KMS-11 (cell line): ENCODE results near the gene EDDM13.
"Not testable (repeated sequence)": the region's sequence is repeated elsewhere in the genome, so short reads cannot be mapped to it uniquely, and the experiment has no call there.

Experiments used
- H2AFZ ChIP-seq: fragments of 200-600 bp; sonication (generic); 2 replicates; pipeline ENCODE4 v1.6.1; 2016; ENCODE audit warnings: antibody characterized with exemption, mixed run types, low read depth
- H3K27ac ChIP-seq: fragments of 200-600 bp; sonication (generic); 2 replicates; pipeline ENCODE4 v1.6.1; 2016; ENCODE audit warnings: mild to moderate bottlenecking, mixed run types
- H3K27me3 ChIP-seq: fragments of 200-600 bp; sonication (generic); 2 replicates; pipeline ENCODE4 v1.6.1; 2017; ENCODE audit warnings: mild to moderate bottlenecking, low read depth, mixed run types, moderate library complexity; ENCODE audit not compliant: insufficient read depth
- H3K36me3 ChIP-seq: fragments of 200-600 bp; sonication (generic); 2 replicates; pipeline ENCODE4 v1.6.1; 2017; ENCODE audit warnings: mild to moderate bottlenecking, mixed run types; ENCODE audit not compliant: insufficient read depth
- H3K4me1 ChIP-seq: fragments of 200-600 bp; sonication (generic); 2 replicates; pipeline ENCODE4 v1.6.1; 2016; ENCODE audit warnings: mild to moderate bottlenecking, low read depth, mixed run types; ENCODE audit not compliant: poor library complexity, severe bottlenecking
- H3K4me2 ChIP-seq: fragments of 200-600 bp; sonication (generic); 2 replicates; pipeline ENCODE4 v1.7.0; 2016; ENCODE audit warnings: mild to moderate bottlenecking, mixed run types
- H3K4me3 ChIP-seq: fragments of 200-600 bp; sonication (generic); IDR thresholded peaks from 2 replicates; pipeline ENCODE4 v1.6.1; 2017; ENCODE audit warnings: low read depth, low read length, mixed read lengths; ENCODE audit not compliant: insufficient read depth
- H3K79me2 ChIP-seq: fragments of 200-600 bp; sonication (generic); 2 replicates; pipeline ENCODE4 v1.6.1; 2016; ENCODE audit warnings: low read depth, mixed run types; ENCODE audit not compliant: insufficient read depth
- H3K9ac ChIP-seq: fragments of 200-600 bp; sonication (generic); 2 replicates; pipeline ENCODE4 v1.6.1; 2016; ENCODE audit warnings: mild to moderate bottlenecking, mixed run types
- H4K20me1 ChIP-seq: fragments of 200-600 bp; sonication (generic); 2 replicates; pipeline ENCODE4 v1.6.1; 2016; ENCODE audit warnings: mild to moderate bottlenecking, mixed run types; ENCODE audit not compliant: insufficient read depth
- CTCF ChIP-seq: fragments of 200-600 bp; sonication (generic); conservative IDR thresholded peaks from 2 replicates; pipeline ENCODE4 v1.6.1; 2017; ENCODE audit warnings: low read depth, mild to moderate bottlenecking, antibody characterized with exemption, low read length, moderate library complexity, mixed read lengths

Gene EDDM13

DNA sequence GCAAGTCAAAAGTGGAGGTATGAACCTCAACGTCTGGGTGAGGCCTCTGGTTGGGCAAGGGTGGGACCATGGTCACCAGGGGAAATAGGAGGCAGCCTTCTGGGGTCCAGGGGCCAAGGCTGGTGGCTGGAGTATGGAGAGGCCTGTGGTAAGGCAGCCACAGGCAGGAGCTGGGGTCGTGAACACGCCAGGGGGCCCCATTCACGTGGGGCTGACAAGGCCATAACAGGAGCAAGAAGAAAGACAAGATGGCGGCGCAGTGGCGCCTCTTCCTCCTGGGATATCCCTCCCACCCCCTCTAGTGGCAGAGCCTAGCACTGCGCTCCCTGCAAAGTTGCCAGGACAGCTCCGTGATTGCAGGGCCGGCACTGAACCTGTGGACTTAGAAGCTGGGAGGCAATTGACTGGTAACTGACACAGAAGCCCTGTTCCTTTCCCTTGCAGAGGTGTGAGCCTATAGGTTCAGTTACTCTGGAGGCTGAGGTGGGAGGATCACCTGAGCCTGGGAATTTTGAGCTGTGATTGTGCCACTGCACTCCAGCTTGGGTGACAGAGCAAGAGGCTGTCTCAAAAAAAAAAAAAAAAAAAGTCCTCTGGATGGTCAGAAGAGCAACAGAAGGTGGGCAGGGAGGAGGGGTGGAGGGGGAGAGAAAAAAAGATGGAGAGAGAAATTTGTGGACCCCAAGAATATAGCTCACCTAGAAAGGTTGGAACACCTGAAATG is 19.7 kb upstream of the EDDM13 start:
- peak; percentile 76 for TF ChIP-seq CTCF
- no peaks in the 10 kb centered on the region for H3K79me2 ChIP-seq
- no peaks in the 10 kb centered on the region for H3K4me1 ChIP-seq
- H3K4me2 ChIP-seq: no peak overlapping the region
- H4K20me1 ChIP-seq: no peaks in the 10 kb centered on the region
- H3K27me3 ChIP-seq: no peaks in the 10 kb centered on the region
- H3K4me3 ChIP-seq: no peak overlapping the region
- H3K36me3 ChIP-seq: no peaks in the 10 kb centered on the region
- no peak overlapping the region for H3K27ac ChIP-seq
- H3K9ac ChIP-seq: no peak overlapping the region
- peak overlapping the region; percentile 63 for H2AFZ ChIP-seq

DNA sequence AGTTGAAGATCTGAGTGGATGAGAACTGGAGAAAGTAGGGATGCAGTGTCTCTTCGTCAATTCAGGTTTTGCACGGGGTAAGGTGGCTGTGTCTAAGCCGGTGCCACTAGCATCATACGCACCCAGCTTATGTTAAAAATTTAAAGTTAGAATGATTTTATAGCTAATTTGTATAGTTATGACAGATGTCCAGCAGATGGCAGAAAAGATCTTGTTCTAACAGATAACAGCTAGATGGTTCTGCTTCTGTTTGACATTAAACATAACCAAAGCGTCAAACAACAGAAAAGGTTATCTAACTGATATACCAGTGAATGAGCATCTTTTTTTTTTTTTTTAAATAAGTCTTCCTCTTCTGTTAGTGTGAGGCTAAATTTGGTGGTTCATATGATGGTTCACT is 18.8 kb upstream of the EDDM13 start:
- Histone ChIP-seq H3K27ac (no peak overlapping the region), H3K9ac (no peak overlapping the region), H2AFZ (no peak overlapping the region), H3K27me3 (no peaks in the 10 kb centered on the region), H4K20me1 (no peaks in the 10 kb centered on the region), H3K79me2 (no peaks in the 10 kb centered on the region), H3K4me3 (no peak overlapping the region), H3K36me3 (no peaks in the 10 kb centered on the region), H3K4me2 (no peak overlapping the region), H3K4me1 (no peaks in the 10 kb centered on the region)
- peak; percentile 65 for TF ChIP-seq CTCF

GRCh38 chr19:56258272-56258671 is 14.3 kb upstream of the EDDM13 start:
- no peak overlapping the region for H3K4me3 ChIP-seq
- no peaks in the 10 kb centered on the region for H4K20me1 ChIP-seq
- H3K27ac ChIP-seq: no peak overlapping the region
- no peak overlapping the region for H3K9ac ChIP-seq
- no peak overlapping the region for H2AFZ ChIP-seq
- no peaks in the 10 kb centered on the region for H3K27me3 ChIP-seq
- no peak for TF ChIP-seq CTCF
- no peaks in the 10 kb centered on the region for H3K36me3 ChIP-seq
- H3K79me2 ChIP-seq: no peaks in the 10 kb centered on the region
- no peaks in the 10 kb centered on the region for H3K4me1 ChIP-seq
- H3K4me2 ChIP-seq: no peak overlapping the region

- H3K27ac ChIP-seq: no peak overlapping the region
- H2AFZ ChIP-seq: no peak overlapping the region
- no peak for TF ChIP-seq CTCF
Observed at GRCh38 chr19:56261145-56261544, 11.4 kb upstream of the EDDM13 start.

DNA sequence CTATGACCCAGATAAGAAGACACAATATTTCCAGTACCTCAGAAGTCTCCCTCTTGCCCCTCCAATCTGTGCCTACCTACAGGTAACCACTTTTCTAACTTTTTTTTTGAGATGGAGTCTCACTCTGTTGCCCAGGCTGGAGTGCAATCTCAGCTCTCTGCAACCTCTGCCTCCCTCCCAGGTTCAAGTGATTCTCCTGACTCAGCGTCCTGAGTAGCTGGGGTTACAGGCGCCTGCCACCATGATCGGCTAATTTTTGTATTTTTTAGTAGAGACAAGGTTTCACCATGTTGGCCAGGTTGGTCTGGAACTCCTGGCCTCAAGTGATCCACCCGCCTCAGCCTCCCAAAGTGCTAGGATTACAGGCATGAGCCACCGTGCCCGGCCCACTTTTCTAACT is 10.6 kb upstream of the EDDM13 start:
- H3K4me3 ChIP-seq, H3K27me3 ChIP-seq, H3K79me2 ChIP-seq, H3K4me2 ChIP-seq, H3K4me1 ChIP-seq, H3K9ac ChIP-seq, H2AFZ ChIP-seq, H3K36me3 ChIP-seq, H3K27ac ChIP-seq, H4K20me1 ChIP-seq: not testable (repeated sequence)

More at GRCh38 chr19:56261145-56261544, 11.4 kb upstream of the EDDM13 start:
- H3K4me2 ChIP-seq: no peak overlapping the region
- no peaks in the 10 kb centered on the region for H3K36me3 ChIP-seq
- no peak overlapping the region for H3K9ac ChIP-seq
- no peaks in the 10 kb centered on the region for H3K79me2 ChIP-seq
- H4K20me1 ChIP-seq: no peaks in the 10 kb centered on the region
- H3K4me3 ChIP-seq: no peak overlapping the region
- no peaks in the 10 kb centered on the region for H3K27me3 ChIP-seq
- no peaks in the 10 kb centered on the region for H3K4me1 ChIP-seq
